Natural killer cell (primary cell): Measurements from ENCODE around the gene PRUNE2. TPM values are rescaled to one million over a fixed set of nuclear protein-coding genes. Genes with fewer than 3 reads are reported as not detected.

ENCODE experiments used
- ATAC-seq, 3 donors: fragments of 150-1000 bp in 2 of 3; fragments of 200-7000 bp in 1 of 3; cut with Tn5 transposase; 1 replicate in 1 of 3; 2 replicates in 2 of 3; pipeline ENCODE4 v1.10.0; 2021; ENCODE audit warnings: mild to moderate bottlenecking in 2 of 3, moderate library complexity in 2 of 3
- DNase-seq, 2 donors: peaks; one replicate each; pipeline versions ENCODE4 v3.0.0 to v3.0.0-alpha.2; 2013 to 2021; ENCODE audit warnings: mixed read lengths in 1 of 2
- H3K27ac ChIP-seq: one replicate; pipeline ENCODE4 v1.5.1; 2013; ENCODE audit warnings: mild to moderate bottlenecking, low read length
- H3K27me3 ChIP-seq: one replicate; pipeline ENCODE4 v1.6.1; 2013; ENCODE audit warnings: low read length; ENCODE audit not compliant: control insufficient read depth, insufficient read depth
- H3K36me3 ChIP-seq: one replicate; pipeline ENCODE4 v1.6.1; 2013; ENCODE audit warnings: low read length; ENCODE audit not compliant: control insufficient read depth, insufficient read depth
- H3K4me1 ChIP-seq: one replicate; pipeline ENCODE4 v1.6.1; 2013; ENCODE audit warnings: low read length; ENCODE audit not compliant: control insufficient read depth, insufficient read depth
- H3K4me3 ChIP-seq: one replicate; pipeline ENCODE4 v1.5.1; 2013; ENCODE audit warnings: low read length
- H3K9me3 ChIP-seq: one replicate; pipeline ENCODE4 v1.6.1; 2013; ENCODE audit warnings: low read length; ENCODE audit not compliant: control insufficient read depth, insufficient read depth
- H3K27ac Mint-ChIP-seq, 2 donors: one replicate each; pipeline ENCODE4 v1.8.0; 2022; ENCODE audit warnings: mild to moderate bottlenecking in 2 of 2, mixed read lengths in 2 of 2, moderate library complexity in 1 of 2
- H3K27me3 Mint-ChIP-seq, 2 donors: one replicate each; pipeline ENCODE4 v1.8.0; 2022; ENCODE audit warnings: low read depth in 2 of 2, mixed read lengths in 2 of 2
- H3K36me3 Mint-ChIP-seq: one replicate; pipeline ENCODE4 v1.8.0; 2022; ENCODE audit warnings: mixed read lengths
- H3K4me1 Mint-ChIP-seq, 2 donors: one replicate each; pipeline ENCODE4 v1.8.0; 2022; ENCODE audit warnings: mixed read lengths in 2 of 2
- H3K4me3 Mint-ChIP-seq: one replicate; pipeline ENCODE4 v1.8.0; 2022; ENCODE audit warnings: mild to moderate bottlenecking, moderate library complexity, mixed read lengths
- H3K9me3 Mint-ChIP-seq, 2 donors: one replicate each; pipeline ENCODE4 v1.8.0; 2022; ENCODE audit warnings: mixed read lengths in 2 of 2
- WGBS: methylation state at CpG from one replicate; pipeline ENCODE4 v1.1.7; 2013; ENCODE audit warnings: missing lambda C conversion rate; ENCODE audit not compliant: insufficient coverage; 5-methylcytosine and 5-hydroxymethylcytosine counted together
- intact Hi-C: fragments of 100-400 bp; cut with micrococcal nuclease; formaldehyde crosslinking; loops from one replicate; pipeline ENCODE4 v1.14.2; 2022
- total RNA-seq, 4 donors: library from RNA; stranded (reverse); fragments of 120-200 nt in 1 of 4; gene quantifications; one replicate each; pipeline versions ENCODE4 v1.2.3 to v1.2.4, GENCODE V29; 2013 to 2022
- TF ChIP-seq, protein P1 (sequence below): fragments of 200-600 bp; IDR thresholded peaks from one replicate; pipeline ENCODE4 v1.8.0; 2022; ENCODE audit warnings: antibody characterized with exemption

Gene PRUNE2
- total RNA-seq, 3 donors from 2014 or later (not counting 1 experiment from before 2014, with no cell fraction given), result 0.43 to 0.45 TPM; not detected in 1

DNA sequence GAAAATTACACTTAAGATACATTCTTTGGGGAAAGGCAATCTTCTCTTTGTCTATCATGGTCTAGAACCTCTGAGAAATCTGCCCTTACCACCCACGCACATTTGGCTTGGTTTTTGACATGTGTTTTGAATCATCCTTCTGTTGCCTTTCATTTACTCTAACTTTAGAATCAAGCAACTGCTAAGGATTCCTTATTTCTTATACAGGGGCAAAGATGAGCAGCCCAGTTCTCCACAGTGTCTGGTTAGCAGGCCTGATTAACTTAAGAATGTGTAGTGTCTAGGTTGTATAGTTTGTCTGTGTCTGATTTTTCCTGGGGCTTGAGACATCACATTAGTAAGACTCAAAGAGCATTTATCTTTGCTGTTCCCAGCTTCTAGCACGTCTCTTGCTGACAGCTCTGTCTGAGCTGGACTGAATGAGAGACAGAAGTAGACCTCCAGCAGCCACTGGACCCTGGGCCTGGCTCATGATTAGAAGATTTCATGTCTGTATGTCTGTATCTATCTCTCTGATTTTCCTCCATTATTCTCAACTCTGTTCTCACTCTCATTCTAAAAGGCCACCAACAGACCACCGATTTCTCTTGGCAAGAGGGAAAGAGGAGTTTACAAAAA is 173.5 kb downstream of the PRUNE2 start:
- no peaks in the 10 kb centered on the region for H3K36me3 Mint-ChIP-seq
- no peak for DNase-seq
- no peak overlapping the region for H3K4me3 Mint-ChIP-seq
- intact Hi-C loops, result no loop called here
- WGBS, result 54% methylated on average over 1 of the region's 3 CpGs
- Histone ChIP-seq H3K27ac (no peak overlapping the region), H3K27me3 (no peaks in the 10 kb centered on the region), H3K4me1 (no peaks in the 10 kb centered on the region), H3K4me3 (no peak overlapping the region), H3K36me3 (no peaks in the 10 kb centered on the region), H3K9me3 (no peaks in the 10 kb centered on the region)
- no peaks in the 10 kb centered on the region for H3K9me3 Mint-ChIP-seq
- H3K27ac Mint-ChIP-seq, result no peak overlapping the region
- ATAC-seq, result no peak
- TF ChIP-seq, protein P1, sequence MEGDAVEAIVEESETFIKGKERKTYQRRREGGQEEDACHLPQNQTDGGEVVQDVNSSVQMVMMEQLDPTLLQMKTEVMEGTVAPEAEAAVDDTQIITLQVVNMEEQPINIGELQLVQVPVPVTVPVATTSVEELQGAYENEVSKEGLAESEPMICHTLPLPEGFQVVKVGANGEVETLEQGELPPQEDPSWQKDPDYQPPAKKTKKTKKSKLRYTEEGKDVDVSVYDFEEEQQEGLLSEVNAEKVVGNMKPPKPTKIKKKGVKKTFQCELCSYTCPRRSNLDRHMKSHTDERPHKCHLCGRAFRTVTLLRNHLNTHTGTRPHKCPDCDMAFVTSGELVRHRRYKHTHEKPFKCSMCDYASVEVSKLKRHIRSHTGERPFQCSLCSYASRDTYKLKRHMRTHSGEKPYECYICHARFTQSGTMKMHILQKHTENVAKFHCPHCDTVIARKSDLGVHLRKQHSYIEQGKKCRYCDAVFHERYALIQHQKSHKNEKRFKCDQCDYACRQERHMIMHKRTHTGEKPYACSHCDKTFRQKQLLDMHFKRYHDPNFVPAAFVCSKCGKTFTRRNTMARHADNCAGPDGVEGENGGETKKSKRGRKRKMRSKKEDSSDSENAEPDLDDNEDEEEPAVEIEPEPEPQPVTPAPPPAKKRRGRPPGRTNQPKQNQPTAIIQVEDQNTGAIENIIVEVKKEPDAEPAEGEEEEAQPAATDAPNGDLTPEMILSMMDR, result no peak
- H3K27me3 Mint-ChIP-seq, result peaks cover 11 to 39% of the 10 kb centered on the region in 2 donors
- no peaks in the 10 kb centered on the region for H3K4me1 Mint-ChIP-seq

DNA sequence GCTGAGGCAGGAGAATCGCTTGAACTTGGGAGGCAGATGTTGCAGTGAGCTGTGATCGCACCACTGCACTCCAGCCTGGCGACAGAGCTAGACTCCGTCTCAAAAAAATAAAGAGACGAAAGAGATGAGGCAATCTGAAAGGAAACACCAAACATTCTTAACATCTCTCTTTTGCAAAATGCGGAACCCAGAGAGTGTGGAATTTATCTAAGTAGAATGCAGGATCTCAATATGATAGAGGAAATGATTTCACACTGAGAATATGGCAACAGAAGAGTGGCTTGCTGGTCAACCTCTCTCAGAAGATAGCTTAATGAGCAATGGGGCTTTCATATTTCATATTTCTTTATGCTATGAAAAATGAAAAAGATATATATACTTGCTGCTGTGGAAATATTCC is 175.1 kb downstream of the PRUNE2 start:
- Histone ChIP-seq H3K27me3 (no peaks in the 10 kb centered on the region), H3K9me3 (no peaks in the 10 kb centered on the region), H3K27ac (no peak overlapping the region), H3K4me3 (no peak overlapping the region), H3K4me1 (no peaks in the 10 kb centered on the region), H3K36me3 (no peaks in the 10 kb centered on the region)
- TF ChIP-seq, protein P1, result no peak
- intact Hi-C loops, result no loop called here
- DNase-seq (no peak), ATAC-seq (no peak)
- H3K9me3 Mint-ChIP-seq, result no peaks in the 10 kb centered on the region
- H3K4me3 Mint-ChIP-seq, result no peak overlapping the region
- 84% methylated on average over 4 of the region's 6 CpGs for WGBS
- H3K4me1 Mint-ChIP-seq, result no peaks in the 10 kb centered on the region
- H3K36me3 Mint-ChIP-seq, result no peaks in the 10 kb centered on the region
- H3K27me3 Mint-ChIP-seq, result peaks cover 12 to 48% of the 10 kb centered on the region in 2 donors
- H3K27ac Mint-ChIP-seq, result no peak overlapping the region

DNA sequence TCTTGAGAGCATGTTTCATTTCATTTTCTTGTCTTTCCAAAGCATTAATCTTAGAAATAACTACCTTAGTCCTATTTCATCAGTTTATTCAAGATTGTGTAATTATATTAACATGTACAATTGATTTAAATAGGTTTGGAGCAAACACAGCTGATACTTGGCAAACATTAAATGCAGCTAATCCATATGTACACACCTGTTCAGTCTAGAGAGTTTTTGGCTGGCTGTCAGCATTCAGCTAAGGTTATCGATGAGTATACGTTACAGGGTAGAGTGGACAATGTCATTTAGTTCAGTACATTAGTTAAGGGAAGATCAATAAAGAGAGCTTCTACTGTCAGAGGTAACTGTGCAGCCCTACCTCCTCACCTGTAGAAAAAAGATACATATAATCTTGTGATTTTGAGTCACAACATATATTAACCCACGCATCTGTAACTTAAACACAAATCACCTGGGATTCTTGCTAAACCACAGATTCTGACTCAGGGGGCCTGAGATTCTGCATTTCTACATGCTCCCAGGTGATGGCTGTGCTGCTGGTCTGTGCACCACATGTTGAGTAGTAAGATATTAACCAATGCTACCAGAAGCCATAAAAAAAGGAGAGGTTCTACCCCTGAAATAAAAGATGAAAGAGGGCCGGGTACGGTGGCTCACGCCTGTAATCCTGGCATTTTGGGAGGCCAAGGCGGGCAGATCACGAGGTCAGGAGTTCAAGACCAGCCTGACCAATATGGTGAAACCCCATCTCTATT is 175.8 kb downstream of the PRUNE2 start:
- H3K4me3 Mint-ChIP-seq, result no peak overlapping the region
- no peak overlapping the region for H3K27ac Mint-ChIP-seq
- H3K36me3 ChIP-seq, result no peaks in the 10 kb centered on the region
- H3K27me3 ChIP-seq, result no peaks in the 10 kb centered on the region
- peaks cover 12 to 53% of the 10 kb centered on the region in 2 donors for H3K27me3 Mint-ChIP-seq
- H3K4me3 ChIP-seq, result no peak overlapping the region
- no peaks in the 10 kb centered on the region for H3K4me1 Mint-ChIP-seq
- H3K4me1 ChIP-seq, result no peaks in the 10 kb centered on the region
- ATAC-seq (no peak), DNase-seq (no peak)
- H3K36me3 Mint-ChIP-seq, result no peaks in the 10 kb centered on the region
- no peak overlapping the region for H3K27ac ChIP-seq
- H3K9me3 ChIP-seq, result no peaks in the 10 kb centered on the region
- 94% methylated on average over 8 of the region's 8 CpGs for WGBS
- intact Hi-C loops, result no loop called here
- TF ChIP-seq, protein P1, result no peak
- H3K9me3 Mint-ChIP-seq, result no peaks in the 10 kb centered on the region
